Right forelimb (tissue), 1 donor: ENCODE measurements around the gene PTX4.
"Not testable (repeated sequence)": the region's sequence is repeated elsewhere in the genome, so short reads cannot be mapped to it uniquely, and the experiment has no call there.

Experiments used
- DNase-seq: peaks from one replicate; pipeline ENCODE4 v3.0.0-alpha.2; 2018

The PTX4 gene

DNA sequence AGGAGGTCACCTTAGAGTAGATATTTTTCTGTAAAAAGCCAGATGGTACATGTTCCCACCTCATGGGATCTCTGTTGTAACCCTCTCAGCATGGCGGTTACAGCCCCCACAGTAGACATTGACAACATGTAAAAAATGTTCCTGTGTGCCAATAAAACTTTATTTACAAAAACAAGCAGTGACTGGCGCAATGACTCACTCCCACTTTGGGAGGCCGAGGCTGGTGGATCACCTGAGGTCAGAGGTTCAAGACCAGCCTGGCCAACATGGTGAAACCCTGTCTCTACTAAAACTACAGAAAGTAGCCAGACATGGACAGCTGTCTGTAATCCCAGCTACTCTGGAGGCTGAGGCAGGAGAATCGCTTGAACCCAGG, 49.1 kb downstream of the PTX4 start:
- not testable (repeated sequence) for DNase-seq

- DNase-seq = no peak
These were observed 49.6 kb downstream of the PTX4 start for GRCh38 chr16:1439058-1439698.

GRCh38 chr16:1438229-1439057, 50.3 kb downstream of the PTX4 start:
- no peak for DNase-seq

DNA sequence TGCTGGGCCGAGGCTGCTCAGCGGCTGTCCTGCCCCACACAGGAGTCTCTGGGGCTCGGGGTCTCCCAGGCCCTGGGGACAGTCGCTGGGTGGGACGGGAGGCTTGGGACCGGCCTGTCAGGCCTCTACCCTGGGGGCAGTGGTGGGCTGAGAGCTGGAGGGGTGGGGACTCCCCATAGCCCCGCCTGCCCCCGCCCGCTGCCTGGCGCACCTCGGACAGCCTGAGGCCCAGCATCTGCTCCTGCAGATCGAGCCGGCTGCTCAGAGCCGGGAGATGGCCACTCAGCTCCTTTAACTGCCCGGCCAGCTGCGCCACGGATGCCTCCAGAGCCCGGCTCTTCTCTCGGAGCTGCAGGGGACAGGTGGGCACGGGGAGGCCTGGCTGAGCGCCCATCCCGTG, 51.1 kb downstream of the PTX4 start:
- DNase-seq = no peak

- DNase-seq = no peak
These were observed 51.9 kb downstream of the PTX4 start for GRCh38 chr16:1436731-1437355.

GRCh38 chr16:1435921-1436697, 52.6 kb downstream of the PTX4 start:
- DNase-seq = no peak
